GM12864 (cell line): ENCODE results near the gene DDTL.
"Not testable (repeated sequence)": the region's sequence is repeated elsewhere in the genome, so short reads cannot be mapped to it uniquely, and the experiment has no call there.

Source experiments
- DNase-seq: peaks from one replicate; pipeline ENCODE4 v3.0.0-alpha.2; 2011; ENCODE audit warnings: low read depth
- H3K4me3 ChIP-seq: 2 replicates; pipeline ENCODE4 v1.5.1; 2011; ENCODE audit warnings: mild to moderate bottlenecking, low read depth, low read length, control low read depth
- TF ChIP-seq, protein P1 (sequence below): IDR thresholded peaks from 2 replicates; pipeline ENCODE4 v1.5.1; 2011; ENCODE audit warnings: low read depth, mild to moderate bottlenecking, moderate library complexity, low read length, control low read depth, inconsistent platforms; ENCODE audit errors: missing control alignments

Gene DDTL

DNA sequence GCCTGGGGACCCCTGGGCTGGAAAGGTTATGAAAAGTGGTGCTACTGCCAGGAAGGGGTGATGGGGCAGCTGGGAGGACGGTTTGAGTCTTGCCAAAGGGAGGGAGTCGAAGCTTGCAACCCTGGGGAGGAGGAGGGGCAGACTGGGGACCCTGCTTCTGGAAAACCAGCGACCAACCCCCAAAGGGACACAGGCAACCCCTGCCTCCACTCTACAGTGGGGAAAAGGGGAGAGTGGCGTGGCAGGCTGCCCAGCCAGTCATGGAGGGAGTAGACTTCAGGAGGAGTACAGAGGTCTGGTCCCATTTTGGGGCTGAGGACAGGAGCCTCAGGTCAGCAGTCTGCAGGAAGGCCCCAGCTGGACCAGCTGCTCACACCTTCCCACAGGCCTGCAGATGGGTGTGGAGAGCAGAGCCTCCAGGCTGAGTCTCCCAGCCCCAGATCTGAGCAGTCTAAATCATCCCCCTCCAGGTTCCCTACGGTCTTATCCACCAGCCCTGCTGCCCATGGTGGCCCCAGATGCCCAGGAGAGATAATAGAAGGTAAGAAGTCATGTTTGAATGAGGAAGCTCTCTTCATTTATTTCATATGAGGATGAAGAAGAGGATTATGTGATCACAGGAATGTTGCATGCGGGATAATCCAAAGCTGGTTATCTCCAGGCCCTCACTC lies 4.3 kb downstream of the DDTL start:
- H3K4me3 ChIP-seq, result no peak overlapping the region
- TF ChIP-seq, protein P1, sequence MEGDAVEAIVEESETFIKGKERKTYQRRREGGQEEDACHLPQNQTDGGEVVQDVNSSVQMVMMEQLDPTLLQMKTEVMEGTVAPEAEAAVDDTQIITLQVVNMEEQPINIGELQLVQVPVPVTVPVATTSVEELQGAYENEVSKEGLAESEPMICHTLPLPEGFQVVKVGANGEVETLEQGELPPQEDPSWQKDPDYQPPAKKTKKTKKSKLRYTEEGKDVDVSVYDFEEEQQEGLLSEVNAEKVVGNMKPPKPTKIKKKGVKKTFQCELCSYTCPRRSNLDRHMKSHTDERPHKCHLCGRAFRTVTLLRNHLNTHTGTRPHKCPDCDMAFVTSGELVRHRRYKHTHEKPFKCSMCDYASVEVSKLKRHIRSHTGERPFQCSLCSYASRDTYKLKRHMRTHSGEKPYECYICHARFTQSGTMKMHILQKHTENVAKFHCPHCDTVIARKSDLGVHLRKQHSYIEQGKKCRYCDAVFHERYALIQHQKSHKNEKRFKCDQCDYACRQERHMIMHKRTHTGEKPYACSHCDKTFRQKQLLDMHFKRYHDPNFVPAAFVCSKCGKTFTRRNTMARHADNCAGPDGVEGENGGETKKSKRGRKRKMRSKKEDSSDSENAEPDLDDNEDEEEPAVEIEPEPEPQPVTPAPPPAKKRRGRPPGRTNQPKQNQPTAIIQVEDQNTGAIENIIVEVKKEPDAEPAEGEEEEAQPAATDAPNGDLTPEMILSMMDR, result no peak
- DNase-seq, result no peak

DNA sequence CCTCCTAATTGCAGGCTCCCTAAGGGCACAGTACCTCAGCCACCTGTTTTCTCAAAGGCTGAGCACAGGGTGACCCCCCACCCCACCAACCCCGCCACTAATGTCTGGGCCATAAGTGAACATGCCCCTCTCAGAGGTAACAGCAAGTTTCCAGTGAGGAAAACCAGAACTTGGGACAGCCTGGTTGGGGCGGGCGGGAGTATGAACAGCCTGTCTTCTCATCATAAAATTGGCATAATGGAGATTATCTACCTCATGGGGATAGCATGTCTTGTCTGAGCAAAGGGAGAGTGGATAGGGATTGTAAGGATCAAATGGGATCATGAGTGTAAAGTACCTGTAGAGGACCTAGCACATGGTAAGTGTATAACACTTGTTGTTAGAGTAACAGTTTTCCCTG lies 5.2 kb downstream of the DDTL start:
- not testable (repeated sequence) for DNase-seq, H3K4me3 ChIP-seq

DNA sequence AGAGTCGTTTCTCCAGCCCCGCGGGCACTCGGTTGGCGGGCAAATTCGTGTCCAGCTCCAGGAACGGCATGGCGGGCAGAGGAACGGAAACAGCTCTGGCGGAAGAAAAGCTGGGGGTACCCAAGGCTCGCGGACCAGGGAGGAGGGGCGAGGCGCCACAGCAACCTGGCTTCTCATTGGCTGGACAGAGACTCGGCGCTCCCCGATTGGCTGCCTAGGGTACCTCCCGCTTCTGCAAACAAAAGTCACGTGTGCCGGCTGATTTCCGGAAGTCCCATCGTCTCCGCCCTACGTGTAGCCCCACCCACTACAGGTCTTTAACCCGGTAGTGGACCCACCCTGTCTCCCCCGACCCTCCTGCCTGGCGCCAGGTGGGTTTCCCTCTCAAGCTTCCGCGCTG lies 7.7 kb downstream of the DDTL start, which contains the start of gene DDT:
TSS of gene DDT (minus strand) at position 97 of the 400 bp plus-strand sequence. CDS start at position 70, 27 bp downstream.
- not testable (repeated sequence) for H3K4me3 ChIP-seq

DNA sequence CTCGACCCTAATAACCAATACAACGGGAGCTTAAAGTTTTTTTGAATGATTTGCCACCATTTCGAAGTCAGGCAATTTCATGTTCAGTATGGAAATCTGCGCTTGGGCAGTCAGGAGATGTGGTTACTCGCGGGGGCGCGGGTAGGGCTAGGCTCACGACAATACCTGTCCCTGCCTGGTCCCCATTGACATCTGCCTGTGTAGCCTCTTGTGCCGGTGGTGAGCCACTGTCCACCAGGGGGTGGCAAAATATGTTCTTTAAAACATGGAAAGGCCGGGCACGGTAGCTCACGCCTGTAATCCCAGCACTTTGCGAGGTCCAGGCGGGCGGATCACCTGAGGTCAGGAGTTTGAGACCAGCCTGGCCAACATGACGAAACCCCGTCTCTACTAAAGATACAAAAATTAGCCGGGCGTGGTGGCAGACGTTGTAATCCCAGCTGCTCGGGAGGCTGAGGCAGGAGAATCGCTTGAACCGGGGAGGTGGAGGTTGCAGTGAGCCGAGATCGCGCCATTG lies 8.2 kb downstream of the DDTL start:
- not testable (repeated sequence) for H3K4me3 ChIP-seq, DNase-seq

More for the DNA sequence above, 7.7 kb downstream of the DDTL start, which contains the start of gene DDT:
- DNase-seq, result not testable (repeated sequence)

DNA sequence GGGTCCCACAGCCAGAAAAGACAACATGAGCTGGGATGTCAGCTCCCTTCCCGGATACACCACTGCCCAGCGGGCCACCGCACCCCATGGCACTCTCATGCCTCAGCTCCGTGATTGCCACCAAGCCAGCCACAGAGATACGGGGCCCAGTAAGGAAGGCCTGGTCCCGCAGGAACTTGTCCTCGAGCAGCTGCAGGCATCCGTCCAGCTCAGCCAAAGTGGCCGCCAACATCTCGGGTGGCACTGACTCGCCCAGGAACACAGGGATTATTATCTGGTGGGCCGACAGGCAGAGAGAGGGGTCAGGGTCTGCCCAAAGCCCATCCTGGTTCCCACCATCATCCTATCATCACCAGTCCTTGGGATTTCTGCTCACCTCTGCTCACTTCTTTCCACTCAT lies 10.6 kb downstream of the DDTL start:
- not testable (repeated sequence) for DNase-seq

DNA sequence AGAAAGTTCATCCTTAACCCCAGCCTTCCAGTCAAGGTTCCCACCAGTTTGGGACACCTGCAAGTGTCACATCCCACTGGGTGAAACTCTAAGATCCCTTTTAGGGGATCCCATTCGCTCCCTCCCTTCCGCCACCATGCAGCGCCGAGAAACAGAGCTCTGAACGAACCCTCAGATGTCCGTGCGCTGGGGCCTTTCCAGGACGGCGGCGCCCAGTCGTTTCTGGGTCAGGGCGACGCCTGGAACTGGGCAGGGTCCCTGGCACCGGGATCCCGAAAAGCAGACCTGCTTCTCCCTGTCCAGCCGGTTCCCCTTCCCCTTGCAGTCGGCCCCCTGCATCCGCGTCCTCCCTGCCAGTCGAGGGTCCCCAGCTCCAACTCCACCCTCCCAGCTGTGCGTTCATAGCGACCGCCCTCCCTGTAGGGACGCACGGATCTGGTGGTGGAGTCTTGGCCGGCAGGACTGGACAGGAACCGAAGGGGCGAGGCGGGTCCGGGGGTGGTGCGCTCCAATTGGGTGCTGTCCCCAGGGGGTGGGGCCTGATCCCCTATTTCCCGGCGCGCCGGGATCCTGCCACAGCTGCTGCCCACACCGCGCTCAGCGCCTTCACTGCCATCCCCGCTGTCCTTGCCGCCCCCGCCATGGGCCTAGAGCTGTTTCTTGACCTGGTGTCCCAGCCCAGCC lies 13.0 kb downstream of the DDTL start, which contains the start of gene GSTT2:
TSS of gene GSTT2 (plus strand) at position 578 of the 684 bp plus-strand sequence.
- DNase-seq, H3K4me3 ChIP-seq: not testable (repeated sequence)

More for the DNA sequence above, 10.6 kb downstream of the DDTL start:
- H3K4me3 ChIP-seq, result not testable (repeated sequence)

DNA sequence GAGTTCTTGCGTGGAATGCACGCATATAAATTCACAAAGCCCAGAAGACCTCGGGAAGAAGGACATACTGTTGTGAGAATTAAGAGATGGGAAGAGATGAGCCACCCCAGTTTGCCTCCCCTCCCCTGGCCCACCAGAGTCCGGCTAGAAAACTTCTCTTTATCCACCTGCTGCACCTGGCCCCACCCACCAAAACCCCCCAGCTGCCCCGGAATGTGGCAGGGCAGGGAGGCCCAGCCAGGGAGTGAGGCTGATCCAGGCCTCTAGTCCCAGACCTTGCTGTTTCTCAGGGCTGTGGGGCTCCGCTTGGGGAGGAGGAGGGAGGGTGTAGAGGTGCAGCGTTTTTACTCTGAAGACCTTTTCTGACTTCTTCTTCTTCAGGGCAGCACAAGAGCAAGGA lies 13.9 kb downstream of the DDTL start:
- H3K4me3 ChIP-seq, DNase-seq: not testable (repeated sequence)

DNA sequence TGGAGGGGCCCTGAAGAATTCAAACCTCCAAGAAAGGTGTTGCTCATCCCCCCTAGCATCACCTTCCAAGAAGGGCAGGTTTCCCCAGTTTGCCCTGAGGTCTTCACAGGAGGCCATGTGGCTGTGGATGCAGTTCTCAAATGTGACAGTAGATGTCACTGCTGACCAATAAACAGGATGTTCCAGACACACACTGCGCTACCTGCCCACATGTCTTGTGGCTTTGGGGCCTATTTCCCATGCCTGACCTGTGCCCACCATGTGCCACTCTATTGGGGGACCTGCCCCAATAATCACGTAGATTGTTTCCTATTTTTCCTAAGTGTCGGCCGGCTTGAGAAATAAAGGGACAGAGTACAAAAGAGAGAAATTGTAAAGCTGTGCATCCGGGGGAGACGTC lies 17.7 kb downstream of the DDTL start:
- DNase-seq, result no peak
- no peak overlapping the region for H3K4me3 ChIP-seq
- TF ChIP-seq, protein P1, result peak; percentile 66

DNA sequence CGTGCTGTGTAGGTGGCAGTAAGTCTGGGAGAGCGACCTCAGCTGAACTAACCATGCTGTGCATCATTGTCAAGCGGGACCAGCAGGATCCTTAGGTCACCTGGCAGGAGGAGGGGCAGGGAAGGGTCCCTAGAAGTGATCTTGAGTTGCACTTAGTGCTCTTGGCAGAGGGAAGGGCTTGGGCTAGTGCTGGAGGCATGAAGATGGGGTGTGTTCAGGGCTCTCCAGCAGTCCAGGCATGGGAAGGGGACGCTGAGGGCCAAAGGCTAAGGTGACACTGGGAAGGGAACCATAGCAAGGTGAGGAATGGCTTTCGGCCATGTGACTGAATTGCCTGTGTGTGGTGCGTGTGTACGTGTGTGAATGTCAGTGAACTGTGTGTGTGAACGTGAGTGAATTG lies 19.4 kb downstream of the DDTL start:
- DNase-seq, H3K4me3 ChIP-seq: not testable (repeated sequence)

DNA sequence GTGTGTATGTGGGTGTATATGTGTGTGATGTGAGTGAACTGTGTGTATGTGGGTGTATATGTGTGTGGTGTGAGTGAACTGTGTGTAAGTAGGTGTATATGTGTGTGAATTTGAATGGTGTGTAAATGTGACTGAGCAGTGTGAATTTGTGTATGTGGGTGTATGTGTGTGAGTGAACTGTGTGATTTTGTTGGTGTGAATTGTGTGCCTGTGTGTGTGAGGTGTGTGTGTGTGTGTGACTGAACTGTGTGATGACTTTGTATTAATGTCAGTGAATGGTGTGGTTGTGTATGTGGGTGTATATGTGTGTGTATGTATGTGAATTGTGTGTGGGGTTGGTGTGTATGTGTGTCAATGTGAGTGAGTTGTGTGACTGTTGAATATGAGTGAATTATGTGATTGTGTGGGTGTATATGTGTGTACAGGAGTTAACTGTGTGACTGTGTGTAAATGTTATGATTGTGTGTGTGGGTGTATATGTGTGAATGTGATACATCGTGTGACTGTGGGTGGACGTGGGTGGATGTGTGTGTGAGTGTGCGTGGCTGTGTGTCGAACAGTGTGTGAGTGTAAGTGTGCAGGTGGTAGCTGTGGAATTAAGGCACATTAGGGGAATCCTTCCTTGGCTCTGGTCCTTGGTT lies 20.0 kb downstream of the DDTL start:
- H3K4me3 ChIP-seq, DNase-seq: not testable (repeated sequence)

DNA sequence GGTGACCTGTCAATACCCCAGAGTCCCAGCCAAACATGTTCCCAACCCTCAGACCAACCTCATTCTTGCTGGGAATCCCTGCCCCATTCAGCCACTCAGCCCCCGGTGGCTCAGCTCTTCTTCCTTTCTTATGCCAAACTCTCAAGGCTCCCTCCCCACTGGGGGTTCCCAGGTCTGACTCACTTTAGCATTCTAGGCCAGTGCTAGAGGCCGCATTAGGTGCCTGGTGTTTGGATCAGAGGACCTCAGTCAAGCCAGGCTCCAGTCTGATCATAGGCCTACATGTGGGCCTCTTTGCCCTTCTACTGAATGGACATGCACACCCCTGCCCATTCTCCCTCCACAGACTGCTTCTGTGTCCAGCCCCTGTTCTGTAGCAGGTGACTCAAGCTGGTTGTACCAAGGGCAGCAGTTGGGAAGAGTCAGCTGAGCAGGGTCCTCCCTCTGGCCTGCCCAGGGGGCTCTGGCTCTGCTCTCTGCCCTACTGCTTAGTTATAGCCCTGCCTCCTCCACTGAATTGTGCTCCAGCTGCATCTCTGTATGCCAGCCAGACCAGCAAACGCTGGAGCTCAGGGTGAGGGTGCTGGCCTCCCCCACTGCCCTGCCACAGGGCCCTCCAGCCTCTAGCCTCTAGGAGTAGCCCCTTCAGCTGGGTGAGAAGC lies 23.0 kb downstream of the DDTL start:
- DNase-seq, H3K4me3 ChIP-seq: not testable (repeated sequence)

DNA sequence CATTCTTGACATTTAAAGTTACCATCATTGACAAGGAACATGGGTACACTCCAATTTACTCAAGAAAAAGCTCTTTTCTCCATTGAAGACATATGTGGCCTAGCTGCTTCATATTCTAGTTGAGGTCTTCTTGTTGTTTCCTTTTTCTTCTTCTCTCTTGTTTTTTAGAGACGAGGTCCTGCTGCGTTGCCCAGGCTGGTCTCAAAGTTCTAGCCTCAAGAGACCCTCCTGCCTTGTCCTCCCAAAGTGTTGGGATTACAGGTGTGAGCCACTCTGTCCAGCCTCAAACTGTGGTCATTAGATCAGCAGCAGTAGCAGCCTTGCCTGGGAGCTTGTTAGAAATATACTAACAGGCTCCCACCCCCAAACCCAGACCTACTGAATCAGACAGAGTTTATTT lies 26.4 kb downstream of the DDTL start:
- not testable (repeated sequence) for DNase-seq, H3K4me3 ChIP-seq

DNA sequence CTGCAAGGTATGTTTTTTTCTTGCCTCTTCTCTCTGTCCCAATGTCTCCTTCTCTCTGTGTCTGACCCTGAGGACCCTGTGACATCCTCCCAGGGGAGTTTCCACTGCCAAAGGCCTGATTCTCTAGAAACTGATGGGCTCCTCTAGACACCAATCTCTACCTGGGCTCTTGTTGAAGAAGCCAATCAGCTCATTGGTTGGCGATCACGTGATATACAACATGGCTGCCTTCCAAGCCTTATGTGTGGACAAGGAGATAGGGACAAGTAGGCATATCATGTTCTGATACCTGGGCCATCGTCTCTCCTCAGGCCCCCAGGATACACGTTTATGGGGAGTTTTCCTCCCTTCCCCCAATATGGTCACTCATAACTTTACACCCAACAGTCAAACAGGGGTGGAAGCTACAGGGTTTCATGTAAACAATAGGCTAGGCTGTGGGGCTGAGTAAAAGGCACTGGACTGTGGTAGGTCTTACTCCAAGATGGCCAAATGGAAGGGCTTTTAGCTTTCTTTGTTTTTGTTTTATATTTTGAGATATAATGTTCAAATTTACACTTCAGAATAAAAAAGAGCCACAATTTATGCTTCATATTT lies 27.0 kb downstream of the DDTL start:
- DNase-seq, H3K4me3 ChIP-seq: not testable (repeated sequence)
